ENCODE results near the gene GABRG3. TPM values are rescaled to one million over a fixed set of nuclear protein-coding genes. Genes with fewer than 3 reads are reported as not detected.

GABRG3 gene
- total RNA-seq, 1 experiment from 2014 or later = not detected

DNA sequence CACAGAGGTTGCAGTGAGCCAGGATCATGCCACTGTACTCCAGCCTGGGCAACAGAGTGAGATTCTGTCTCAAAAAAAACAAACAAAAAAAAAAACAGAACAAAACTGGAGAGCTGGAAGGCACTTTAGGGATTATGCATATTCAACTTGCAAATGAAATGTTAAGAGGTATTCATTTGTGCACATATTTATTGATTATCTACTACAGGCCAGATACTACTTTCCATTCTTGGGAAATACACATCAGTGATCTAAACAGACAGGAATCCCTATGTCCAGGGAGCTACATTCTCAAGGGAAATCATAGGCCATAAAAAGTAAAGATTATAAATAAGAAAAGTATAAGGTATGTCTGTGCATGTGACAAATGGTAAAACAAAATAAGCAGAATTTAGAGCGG is 322.6 kb downstream of the GABRG3 start:
- Histone ChIP-seq H3K9ac (ENCODE audit: low read length) (no peak overlapping the region), H2AFZ (ENCODE audit: low read depth, low read length, poor library complexity, severe bottlenecking) (no peak overlapping the region), H3K9me2 (ENCODE audit: insufficient read depth) (no peaks in the 10 kb centered on the region), H3K4me3 (replicated peaks in 1 of 2; ENCODE audit: low read depth in 1 of 2, low read length in 2 of 2) (no peak overlapping the region), H3K4me1 (ENCODE audit: control insufficient read depth in 1 of 2, insufficient read depth in 2 of 2, low read length in 2 of 2) (no peaks in the 10 kb centered on the region), H3K27ac (ENCODE audit: low read depth, low read length) (no peak overlapping the region), H3K27me3 (ENCODE audit: insufficient read depth, low read length) (no peaks in the 10 kb centered on the region), H4K20me1 (ENCODE audit: insufficient read depth) (no peaks in the 10 kb centered on the region), H3K79me2 (ENCODE audit: insufficient read depth, low read length) (no peaks in the 10 kb centered on the region), H3K36me3 (ENCODE audit: control insufficient read depth in 1 of 2, insufficient read depth in 2 of 2, low read length in 2 of 2) (no peaks in the 10 kb centered on the region), H3K4me2 (ENCODE audit: low read length) (no peak overlapping the region), H3K9me3 (ENCODE audit: control insufficient read depth in 1 of 2, insufficient read depth in 1 of 2, low read depth in 1 of 2, low read length in 2 of 2) (peaks cover 12 to 17% of the 10 kb centered on the region in 2 experiments; a peak in 3 of 4 replicates)
- intact Hi-C loops (cut with micrococcal nuclease) = no loop called here
- ChIA-PET CTCF (no interaction called here), RAD21 (ENCODE audit: low non-redundant PET in 1 of 2, low total read pairs in 2 of 2, uncharacterized antibody in 2 of 2, unreplicated experiment in 2 of 2) (no interaction called here), POLR2A (no interaction called here)
- DNase-seq (ENCODE audit: low read depth, low spot score) = no peak
- BruUV-seq (replicated peaks) = no TSS peak
- no peak for TF ChIP-seq EGR1 (IDR thresholded peaks at IDR 0.05; ENCODE audit: low read depth)
- TF ChIP-seq SP1 (IDR thresholded peaks at IDR 0.05; ENCODE audit: low read depth) = no peak
- TF ChIP-seq ELF1 (IDR thresholded peaks at IDR 0.05; ENCODE audit: borderline replicate concordance, low read depth) = no peak
- TF ChIP-seq ZNF274 (IDR thresholded peaks at IDR 0.05; ENCODE audit: low read depth, low read length) = no peak
- no peak for TF ChIP-seq TCF7L2 (IDR thresholded peaks at IDR 0.05; ENCODE audit: borderline replicate concordance, extremely low read depth, insufficient read depth, insufficient read length)
- no peak for TF ChIP-seq SRF (IDR thresholded peaks at IDR 0.05; ENCODE audit: low read depth)
- TF ChIP-seq EZH2phosphoT487 (IDR thresholded peaks at IDR 0.05; ENCODE audit: borderline replicate concordance) = no peak
- ATAC-seq = no peak

- no peak overlapping the region for H3K27ac ChIP-seq (ENCODE audit: low read depth, low read length)
- H3K27me3 ChIP-seq (ENCODE audit: insufficient read depth, low read length) = no peaks in the 10 kb centered on the region
- no peaks in the 10 kb centered on the region for H4K20me1 ChIP-seq (ENCODE audit: insufficient read depth)
- ChIA-PET CTCF (no interaction called here), RAD21 (ENCODE audit: low non-redundant PET in 1 of 2, low total read pairs in 2 of 2, uncharacterized antibody in 2 of 2, unreplicated experiment in 2 of 2) (no interaction called here), POLR2A (no interaction called here)
- H2AFZ ChIP-seq (ENCODE audit: low read depth, low read length, poor library complexity, severe bottlenecking) = no peak overlapping the region
- intact Hi-C loops (cut with micrococcal nuclease) = no loop called here
- no peak overlapping the region for H3K9ac ChIP-seq (ENCODE audit: low read length)
- DNase-seq (ENCODE audit: low read depth, low spot score) (no peak), ATAC-seq (no peak)
- no peak overlapping the region for H3K4me2 ChIP-seq (ENCODE audit: low read length)
- H3K4me3 ChIP-seq (replicated peaks in 1 of 2; ENCODE audit: low read depth in 1 of 2, low read length in 2 of 2) = no peak overlapping the region
- H3K79me2 ChIP-seq (ENCODE audit: insufficient read depth, low read length) = no peaks in the 10 kb centered on the region
- H3K9me3 ChIP-seq (ENCODE audit: control insufficient read depth in 1 of 2, insufficient read depth in 1 of 2, low read depth in 1 of 2, low read length in 2 of 2) = peaks cover 21 to 34% of the 10 kb centered on the region in 2 experiments; a peak in 2 of 4 replicates
- H3K4me1 ChIP-seq (ENCODE audit: control insufficient read depth in 1 of 2, insufficient read depth in 2 of 2, low read length in 2 of 2) = no peaks in the 10 kb centered on the region
- no TSS peak for BruUV-seq (replicated peaks)
- no peak for TF ChIP-seq JUND (IDR thresholded peaks at IDR 0.05)
- no peak for TF ChIP-seq EGR1 (IDR thresholded peaks at IDR 0.05; ENCODE audit: low read depth)
- TF ChIP-seq CBX3 (IDR thresholded peaks at IDR 0.05; ENCODE audit: low read depth) = no peak
- no peaks in the 10 kb centered on the region for H3K9me2 ChIP-seq (ENCODE audit: insufficient read depth)
- H3K36me3 ChIP-seq (ENCODE audit: control insufficient read depth in 1 of 2, insufficient read depth in 2 of 2, low read length in 2 of 2) = no peaks in the 10 kb centered on the region
Measured at GRCh38 chr15:27317736-27318135, 346.8 kb downstream of the GABRG3 start.

Data from HCT116 (cell line).